Ectodermal cell (in vitro differentiated cells): ENCODE data around the gene S1PR4.
"Not testable (repeated sequence)": the region's sequence is repeated elsewhere in the genome, so short reads cannot be mapped to it uniquely, and the experiment has no call there.

Experiments
- H3K27ac ChIP-seq: 2 replicates; pipeline ENCODE4 v1.7.0; 2013; ENCODE audit warnings: mild to moderate bottlenecking, low read depth, low read length; ENCODE audit not compliant: insufficient read depth, poor library complexity, severe bottlenecking
- H3K27me3 ChIP-seq: 2 replicates; pipeline ENCODE4 v1.7.0; 2013; ENCODE audit warnings: mild to moderate bottlenecking, low read length; ENCODE audit not compliant: insufficient read depth, control insufficient read depth, poor library complexity, severe bottlenecking
- H3K36me3 ChIP-seq: one replicate; pipeline ENCODE4 v1.7.0; 2013; ENCODE audit warnings: low read length; ENCODE audit not compliant: control insufficient read depth, insufficient read depth
- H3K4me1 ChIP-seq: one replicate; pipeline ENCODE4 v1.7.0; 2013; ENCODE audit warnings: low read length; ENCODE audit not compliant: control insufficient read depth, insufficient read depth
- H3K4me3 ChIP-seq: 2 replicates; pipeline ENCODE4 v1.7.0; 2013; ENCODE audit warnings: low read depth, low read length, control low read depth; ENCODE audit not compliant: insufficient read depth
- H3K9me3 ChIP-seq: 2 replicates; pipeline ENCODE4 v1.7.0; 2013; ENCODE audit warnings: mild to moderate bottlenecking, low read length, moderate library complexity; ENCODE audit not compliant: control insufficient read depth
- WGBS, 2 experiments: methylation state at CpG; one replicate each; pipeline ENCODE4 v1.1.7; 2013; ENCODE audit warnings: missing lambda C conversion rate in 2 of 2; 5-methylcytosine and 5-hydroxymethylcytosine counted together

The S1PR4 gene

DNA sequence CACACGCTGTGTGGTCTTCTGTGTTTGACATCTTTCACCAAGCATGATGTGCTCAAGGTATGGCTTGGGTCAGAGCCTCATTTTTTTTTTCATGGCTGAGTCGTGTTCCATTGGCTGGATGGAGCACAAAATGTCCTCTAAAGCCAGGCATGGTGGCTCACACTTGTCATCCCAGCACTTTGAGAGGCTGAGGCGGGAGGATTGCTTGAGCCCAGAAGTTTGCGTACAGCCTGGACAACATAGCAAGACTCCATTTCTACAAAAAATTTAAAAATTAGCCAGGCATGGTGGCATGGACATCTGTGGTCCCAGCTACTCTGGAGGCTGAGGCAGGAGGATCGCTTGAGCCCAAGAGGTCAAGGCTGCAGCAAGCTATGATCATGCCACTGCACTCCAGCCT lies 43.0 kb downstream of the S1PR4 start:
- not testable (repeated sequence) for H3K27me3 ChIP-seq, H3K4me1 ChIP-seq, H3K27ac ChIP-seq, H3K36me3 ChIP-seq, H3K9me3 ChIP-seq, H3K4me3 ChIP-seq
- WGBS, 2 experiments: 87 to 96% methylated on average over 5 of the region's 5 CpGs

DNA sequence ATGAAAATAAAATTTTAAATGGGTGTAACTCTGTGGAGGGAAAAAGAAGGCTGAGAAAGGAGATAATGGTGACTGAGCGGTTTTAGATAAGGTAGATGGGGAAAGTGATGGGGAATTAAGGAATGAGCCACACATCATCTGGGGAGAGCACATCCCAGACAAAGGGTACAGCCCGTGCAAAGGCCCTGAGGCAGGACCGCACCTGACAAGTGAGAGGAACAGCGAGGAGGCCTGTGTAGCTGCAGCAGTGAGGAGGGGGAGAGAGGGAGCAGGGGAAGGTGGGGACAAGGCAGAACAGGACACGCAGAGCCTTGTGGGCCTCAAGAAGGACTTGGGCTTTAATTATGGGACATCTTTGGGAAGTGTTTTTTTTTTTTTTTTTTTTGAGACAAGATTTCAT lies 44.1 kb downstream of the S1PR4 start:
- Histone ChIP-seq H3K27ac (no peak overlapping the region), H3K27me3 (peaks cover 11% of the 10 kb centered on the region), H3K4me1 (peaks cover 2% of the 10 kb centered on the region), H3K4me3 (no peak overlapping the region), H3K36me3 (no peaks in the 10 kb centered on the region), H3K9me3 (no peaks in the 10 kb centered on the region)
- 92 to 94% methylated on average over 5 of the region's 5 CpGs for WGBS, 2 experiments

GRCh38 chr19:3224346-3225168 lies 46.0 kb downstream of the S1PR4 start, which contains the start of gene CELF5:
CELF5 (plus strand) TSS chr19:3224661; CDS start chr19:3224740, 79 bp downstream.
- Histone ChIP-seq H3K27ac (no peak within 1 kb of the TSS), H3K27me3 (peaks cover 26% of the 10 kb centered on the region), H3K4me1 (peaks cover 12% of the 10 kb centered on the region), H3K36me3 (no peaks in the 10 kb centered on the region), H3K9me3 (no peaks in the 10 kb centered on the region), H3K4me3 (peak within 1 kb of the TSS; percentile 52)
- 2% methylated on average over 93 of the region's 94 CpGs for WGBS, 2 experiments

DNA sequence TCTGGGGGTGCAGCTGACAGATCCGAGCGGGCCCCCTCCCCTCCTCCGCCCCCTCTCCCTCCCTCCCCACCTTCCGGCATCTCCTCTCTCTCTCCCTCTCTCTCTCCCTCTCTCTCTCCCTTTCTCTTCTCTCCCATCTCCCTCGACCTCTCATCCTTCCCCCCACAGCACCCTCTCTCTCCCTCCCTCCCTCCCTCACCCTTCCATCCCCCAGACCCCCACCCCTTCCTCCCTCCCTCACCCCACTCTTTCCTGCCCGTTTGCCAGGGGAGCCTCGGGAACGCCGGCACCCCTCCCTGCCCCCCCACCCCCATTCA lies 46.6 kb downstream of the S1PR4 start:
- WGBS, 2 experiments: 0% methylated on average over 6 to 8 of the region's 9 CpGs
- Histone ChIP-seq H3K27me3 (peaks cover 26% of the 10 kb centered on the region), H3K4me3 (peak overlapping the region; percentile 52)

DNA sequence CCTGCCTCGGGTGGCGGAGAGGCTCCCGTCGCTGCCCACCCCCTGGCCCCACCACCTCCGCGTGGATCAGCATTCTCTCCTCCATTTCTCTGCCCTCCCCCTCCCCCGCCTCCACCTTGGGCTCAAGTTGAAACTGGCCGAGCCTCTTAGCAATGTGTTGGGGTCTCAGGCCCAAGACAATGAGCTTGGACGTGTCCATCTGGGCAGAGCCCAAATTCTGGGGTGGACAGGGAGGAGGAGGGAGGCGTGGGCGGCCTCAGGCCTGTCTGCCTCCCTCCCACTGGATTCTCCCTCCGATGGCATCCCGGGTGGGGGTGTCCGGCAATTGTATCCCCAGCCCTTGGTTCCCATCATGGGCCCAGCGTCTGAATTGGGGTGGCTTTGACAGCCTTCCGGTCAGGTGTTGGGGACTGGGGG lies 47.1 kb downstream of the S1PR4 start:
- peaks cover 26% of the 10 kb centered on the region for H3K27me3 ChIP-seq
- peaks cover 12% of the 10 kb centered on the region for H3K4me1 ChIP-seq
- H3K36me3 ChIP-seq: no peaks in the 10 kb centered on the region
- H3K4me3 ChIP-seq: peak overlapping the region; percentile 33
- 32 to 34% methylated on average over 16 of the region's 16 CpGs for WGBS, 2 experiments
- H3K9me3 ChIP-seq: no peaks in the 10 kb centered on the region
- no peak overlapping the region for H3K27ac ChIP-seq

More for the DNA sequence above, 46.6 kb downstream of the S1PR4 start:
- Histone ChIP-seq H3K36me3 (no peaks in the 10 kb centered on the region), H3K27ac (no peak overlapping the region), H3K4me1 (peaks cover 12% of the 10 kb centered on the region), H3K9me3 (no peaks in the 10 kb centered on the region)

DNA sequence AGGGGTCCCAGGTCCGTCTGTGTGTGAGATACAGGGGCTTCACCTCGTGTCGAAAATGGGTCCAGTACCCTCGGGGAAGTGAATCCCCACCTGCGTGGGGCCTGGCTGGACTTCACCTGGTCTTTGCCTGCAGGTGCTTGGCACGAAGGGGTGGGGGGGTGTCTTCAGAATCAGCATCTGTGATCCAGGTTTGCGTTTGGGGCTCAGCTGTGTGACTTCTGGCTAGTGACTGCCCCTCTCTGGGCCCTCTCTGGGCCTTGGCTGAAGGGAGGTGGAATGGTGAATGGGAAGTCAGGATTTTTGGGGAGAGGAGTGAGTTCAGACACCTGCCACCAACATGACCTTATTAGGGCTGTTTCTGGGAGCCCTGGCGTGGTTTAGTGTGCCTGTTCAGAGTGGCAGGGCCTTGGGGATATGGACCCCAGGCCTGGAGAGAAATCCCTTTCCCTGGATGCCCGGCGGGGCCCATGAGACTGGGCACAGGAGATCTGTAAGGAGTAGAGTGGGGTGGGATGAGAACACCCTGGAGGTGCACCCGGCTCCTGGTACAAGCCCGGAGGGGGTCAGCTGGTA lies 48.6 kb downstream of the S1PR4 start:
- peaks cover 26% of the 10 kb centered on the region for H3K27me3 ChIP-seq
- H3K9me3 ChIP-seq: no peaks in the 10 kb centered on the region
- H3K36me3 ChIP-seq: no peaks in the 10 kb centered on the region
- peaks cover 12% of the 10 kb centered on the region for H3K4me1 ChIP-seq
- whole genome bisulfite sequencing, 2 experiments: 82 to 84% methylated on average over 12 of the region's 12 CpGs
- no peak overlapping the region for H3K27ac ChIP-seq
- H3K4me3 ChIP-seq: no peak overlapping the region

- Histone ChIP-seq H3K27me3 (peaks cover 26% of the 10 kb centered on the region), H3K36me3 (no peaks in the 10 kb centered on the region), H3K27ac (no peak overlapping the region), H3K9me3 (no peaks in the 10 kb centered on the region), H3K4me3 (no peak overlapping the region), H3K4me1 (peaks cover 12% of the 10 kb centered on the region)
- 70 to 72% methylated on average over 9 of the region's 9 CpGs for WGBS, 2 experiments
Observed at GRCh38 chr19:3229346-3229743, 50.8 kb downstream of the S1PR4 start.
